ENCODE measurements around the gene DLK2. TPM values are rescaled to one million over a fixed set of nuclear protein-coding genes. Genes with fewer than 3 reads are reported as not detected.
A peak's percentile ranks its signal among the peaks of the same experiment; 100 is the strongest.

DLK2 gene
- total and polyA plus RNA-seq, 2 of the 13 experiments (the other 11 are each of a cell fraction or from before 2014, with no cell fraction given) = 1.2 to 3.8 TPM

DNA sequence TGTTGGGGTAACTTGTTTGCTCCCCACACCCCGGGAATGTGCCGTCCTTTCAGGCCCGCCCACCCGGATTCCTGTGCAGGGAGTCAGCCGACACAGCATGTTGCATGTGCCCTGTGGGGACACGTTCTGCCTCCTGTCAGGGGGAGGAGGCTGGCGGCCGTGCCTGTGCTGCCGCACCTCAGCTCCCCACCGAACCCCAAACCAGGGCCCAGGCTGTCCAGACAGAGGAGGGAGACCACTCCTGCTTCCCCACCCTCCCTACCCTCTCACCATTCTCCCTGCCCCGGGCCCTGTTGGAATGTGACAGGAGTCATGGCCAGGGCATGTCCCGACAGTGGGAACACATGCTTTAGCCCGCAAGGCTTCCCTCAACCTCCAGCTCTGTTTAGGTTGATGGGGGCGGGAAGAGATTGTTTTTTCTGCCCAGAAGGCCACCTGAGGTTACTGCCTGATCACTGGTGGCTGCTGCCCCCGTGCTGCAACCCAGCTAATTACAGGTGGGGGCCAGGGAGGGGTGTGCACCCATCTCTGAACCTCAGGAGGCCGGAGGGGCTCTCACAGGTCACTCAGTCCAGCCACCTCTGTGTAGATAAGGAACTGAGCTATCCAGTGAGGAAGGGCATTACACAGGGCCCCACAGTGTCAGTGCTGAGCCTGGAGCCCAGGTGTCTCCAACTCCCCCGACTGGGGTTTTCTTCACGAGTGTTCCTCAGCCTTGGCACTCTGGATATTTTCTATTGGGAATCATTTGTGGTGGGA is 41.2 kb upstream of the DLK2 start (continued):
- TF ChIP-seq SP4 (CRISPR knock-in tag; IDR thresholded peaks at IDR 0.05) (0 out of 2 replicates have a peak, but pooled peaks have one; percentile 6), ZNF558 (CRISPR knock-in tag; IDR thresholded peaks at IDR 0.05; ENCODE audit: borderline replicate concordance) (peak; percentile 79; the same call in 1 of the 2 replicates), SRSF1 (optimal IDR thresholded peaks at IDR 0.05; ENCODE audit: low read depth, low read length) (peak; percentile 45), MIER2 (CRISPR knock-in tag; IDR thresholded peaks at IDR 0.05) (peak; percentile 27; the same call in 1 of the 2 replicates), GATAD1 (CRISPR knock-in tag; IDR thresholded peaks at IDR 0.05) (0 out of 2 replicates have a peak, but pooled peaks have one; percentile 35), LCORL (IDR thresholded peaks at IDR 0.05) (no peak), LCORL (CRISPR knock-in tag; IDR thresholded peaks at IDR 0.05) (peak; percentile 83), ARNT2 (CRISPR knock-in tag; IDR thresholded peaks at IDR 0.05; ENCODE audit: low read depth) (peak; percentile 73), NFYB (CRISPR knock-in tag; IDR thresholded peaks at IDR 0.05) (no peak), ZNF256 (CRISPR knock-in tag; conservative IDR thresholded peaks at IDR 0.05) (no peak), NCOA2 (CRISPR knock-in tag; IDR thresholded peaks at IDR 0.05) (peak; percentile 36; the same call in 1 of the 2 replicates), ZNF766 (CRISPR knock-in tag; IDR thresholded peaks at IDR 0.05; ENCODE audit: borderline replicate concordance) (0 out of 2 replicates have a peak, but pooled peaks have one; percentile 42), GFI1 (CRISPR knock-in tag; IDR thresholded peaks at IDR 0.05; ENCODE audit: borderline replicate concordance) (peak; percentile 38; the same call in 1 of the 2 replicates)
- TF ChIP-seq, protein P1, sequence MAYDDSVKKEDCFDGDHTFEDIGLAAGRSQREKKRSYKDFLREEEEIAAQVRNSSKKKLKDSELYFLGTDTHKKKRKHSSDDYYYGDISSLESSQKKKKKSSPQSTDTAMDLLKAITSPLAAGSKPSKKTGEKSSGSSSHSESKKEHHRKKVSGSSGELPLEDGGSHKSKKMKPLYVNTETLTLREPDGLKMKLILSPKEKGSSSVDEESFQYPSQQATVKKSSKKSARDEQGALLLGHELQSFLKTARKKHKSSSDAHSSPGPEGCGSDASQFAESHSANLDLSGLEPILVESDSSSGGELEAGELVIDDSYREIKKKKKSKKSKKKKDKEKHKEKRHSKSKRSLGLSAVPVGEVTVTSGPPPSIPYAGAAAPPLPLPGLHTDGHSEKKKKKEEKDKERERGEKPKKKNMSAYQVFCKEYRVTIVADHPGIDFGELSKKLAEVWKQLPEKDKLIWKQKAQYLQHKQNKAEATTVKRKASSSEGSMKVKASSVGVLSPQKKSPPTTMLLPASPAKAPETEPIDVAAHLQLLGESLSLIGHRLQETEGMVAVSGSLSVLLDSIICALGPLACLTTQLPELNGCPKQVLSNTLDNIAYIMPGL (CRISPR knock-in tag; IDR thresholded peaks at IDR 0.05; ENCODE audit: borderline replicate concordance in 1 of 2, low read depth in 1 of 2) = peak; percentile 58 to 89; a peak in 3 of 4 replicates
- TF ChIP-seq, protein P2, sequence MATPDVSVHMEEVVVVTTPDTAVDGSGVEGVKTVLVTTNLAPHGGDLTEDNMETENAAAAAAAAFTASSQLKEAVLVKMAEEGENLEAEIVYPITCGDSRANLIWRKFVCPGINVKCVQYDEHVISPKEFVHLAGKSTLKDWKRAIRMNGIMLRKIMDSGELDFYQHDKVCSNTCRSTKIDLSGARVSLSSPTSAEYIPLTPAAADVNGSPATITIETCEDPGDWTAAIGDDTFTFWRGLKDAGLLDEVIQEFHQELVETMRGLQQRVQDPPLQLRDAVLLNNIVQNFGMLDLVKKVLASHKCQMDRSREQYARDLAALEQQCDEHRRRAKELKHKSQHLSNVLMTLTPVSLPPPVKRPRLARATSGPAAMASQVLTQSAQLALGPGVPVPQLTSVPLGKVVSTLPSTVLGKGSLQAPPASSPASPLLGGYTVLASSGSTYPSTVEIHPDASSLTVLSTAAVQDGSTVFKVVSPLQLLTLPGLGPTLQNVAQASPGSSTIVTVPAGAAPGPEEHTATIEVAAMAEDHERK (CRISPR knock-in tag; IDR thresholded peaks at IDR 0.05; ENCODE audit: low read depth) = no peak
- TF ChIP-seq, protein P3, sequence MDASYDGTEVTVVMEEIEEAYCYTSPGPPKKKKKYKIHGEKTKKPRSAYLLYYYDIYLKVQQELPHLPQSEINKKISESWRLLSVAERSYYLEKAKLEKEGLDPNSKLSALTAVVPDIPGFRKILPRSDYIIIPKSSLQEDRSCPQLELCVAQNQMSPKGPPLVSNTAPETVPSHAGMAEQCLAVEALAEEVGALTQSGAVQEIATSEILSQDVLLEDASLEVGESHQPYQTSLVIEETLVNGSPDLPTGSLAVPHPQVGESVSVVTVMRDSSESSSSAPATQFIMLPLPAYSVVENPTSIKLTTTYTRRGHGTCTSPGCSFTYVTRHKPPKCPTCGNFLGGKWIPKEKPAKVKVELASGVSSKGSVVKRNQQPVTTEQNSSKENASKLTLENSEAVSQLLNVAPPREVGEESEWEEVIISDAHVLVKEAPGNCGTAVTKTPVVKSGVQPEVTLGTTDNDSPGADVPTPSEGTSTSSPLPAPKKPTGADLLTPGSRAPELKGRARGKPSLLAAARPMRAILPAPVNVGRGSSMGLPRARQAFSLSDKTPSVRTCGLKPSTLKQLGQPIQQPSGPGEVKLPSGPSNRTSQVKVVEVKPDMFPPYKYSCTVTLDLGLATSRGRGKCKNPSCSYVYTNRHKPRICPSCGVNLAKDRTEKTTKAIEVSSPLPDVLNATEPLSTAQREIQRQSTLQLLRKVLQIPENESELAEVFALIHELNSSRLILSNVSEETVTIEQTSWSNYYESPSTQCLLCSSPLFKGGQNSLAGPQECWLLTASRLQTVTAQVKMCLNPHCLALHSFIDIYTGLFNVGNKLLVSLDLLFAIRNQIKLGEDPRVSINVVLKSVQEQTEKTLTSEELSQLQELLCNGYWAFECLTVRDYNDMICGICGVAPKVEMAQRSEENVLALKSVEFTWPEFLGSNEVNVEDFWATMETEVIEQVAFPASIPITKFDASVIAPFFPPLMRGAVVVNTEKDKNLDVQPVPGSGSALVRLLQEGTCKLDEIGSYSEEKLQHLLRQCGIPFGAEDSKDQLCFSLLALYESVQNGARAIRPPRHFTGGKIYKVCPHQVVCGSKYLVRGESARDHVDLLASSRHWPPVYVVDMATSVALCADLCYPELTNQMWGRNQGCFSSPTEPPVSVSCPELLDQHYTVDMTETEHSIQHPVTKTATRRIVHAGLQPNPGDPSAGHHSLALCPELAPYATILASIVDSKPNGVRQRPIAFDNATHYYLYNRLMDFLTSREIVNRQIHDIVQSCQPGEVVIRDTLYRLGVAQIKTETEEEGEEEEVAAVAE (CRISPR knock-in tag; IDR thresholded peaks at IDR 0.05; ENCODE audit: borderline replicate concordance) = no peak
- TF ChIP-seq, protein P4, sequence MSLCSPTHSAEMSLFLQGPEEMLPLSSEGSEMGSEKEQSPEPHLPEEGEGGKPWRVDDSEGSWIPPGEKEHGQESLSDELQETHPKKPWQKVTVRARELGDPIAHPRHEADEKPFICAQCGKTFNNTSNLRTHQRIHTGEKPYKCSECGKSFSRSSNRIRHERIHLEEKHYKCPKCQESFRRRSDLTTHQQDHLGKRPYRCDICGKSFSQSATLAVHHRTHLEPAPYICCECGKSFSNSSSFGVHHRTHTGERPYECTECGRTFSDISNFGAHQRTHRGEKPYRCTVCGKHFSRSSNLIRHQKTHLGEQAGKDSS (CRISPR knock-in tag; IDR thresholded peaks at IDR 0.05; ENCODE audit: borderline replicate concordance, low read depth) = no peak
